OCI-LY7 (cell line): ENCODE measurements around the gene SORCS1. TPM values are rescaled to one million over a fixed set of nuclear protein-coding genes. Genes with fewer than 3 reads are reported as not detected.

Experiments used
- BruUV-seq: library from RNA; stranded (reverse); fragments of 400-500 nt; replicated peaks from 2 replicates; lab custom pipeline; 2021; lab: Mats Ljungman, UMichigan
- CTCF ChIA-PET: fragments of 300-600 bp; sonication (Branson Sonifier 250); formaldehyde crosslinking; loops from one replicate; lab custom pipeline; 2022; ENCODE audit warnings: antibody characterized with exemption; ENCODE audit not compliant: unreplicated experiment; lab: Charles Lee
- POLR2A ChIA-PET: fragments of 300-600 bp; sonication (Branson Sonifier 250); formaldehyde crosslinking; loops from one replicate; lab custom pipeline; 2022; ENCODE audit warnings: antibody characterized with exemption; lab: Charles Lee
- DNase-seq: peaks from one replicate; pipeline ENCODE4 v3.0.0-alpha.2; 2015; ENCODE audit warnings: low spot score
- H2AFZ ChIP-seq: fragments of 200-600 bp; sonication (generic), shearing (Covaris generic); 2 replicates; pipeline ENCODE4 v1.6.1; 2014; ENCODE audit warnings: mild to moderate bottlenecking, antibody characterized with exemption, low read length, moderate library complexity
- H3K27ac ChIP-seq: fragments of 200-600 bp; sonication (generic); 2 replicates; pipeline ENCODE4 v1.5.1; 2014; ENCODE audit warnings: mixed run types, low read depth, mild to moderate bottlenecking, moderate library complexity, low read length, inconsistent platforms; ENCODE audit not compliant: poor library complexity, severe bottlenecking
- H3K36me3 ChIP-seq: fragments of 200-600 bp; sonication (generic); 2 replicates; pipeline ENCODE4 v1.6.1; 2014; ENCODE audit warnings: mild to moderate bottlenecking, antibody characterized with exemption, low read length, moderate library complexity, mixed read lengths; ENCODE audit not compliant: insufficient read depth
- H3K4me1 ChIP-seq: fragments of 200-600 bp; sonication (generic); 2 replicates; pipeline ENCODE4 v1.5.1; 2014; ENCODE audit warnings: mild to moderate bottlenecking, low read length; ENCODE audit not compliant: insufficient read depth, poor library complexity, severe bottlenecking
- H3K4me2 ChIP-seq: fragments of 200-600 bp; sonication (generic); 2 replicates; pipeline ENCODE4 v1.6.1; 2014; ENCODE audit warnings: mild to moderate bottlenecking, low read length
- H3K4me3 ChIP-seq: fragments of 200-600 bp; sonication (generic); 2 replicates; pipeline ENCODE4 v1.5.1; 2014; ENCODE audit warnings: mild to moderate bottlenecking, low read depth, low read length; ENCODE audit not compliant: poor library complexity, severe bottlenecking
- H3K79me2 ChIP-seq: fragments of 200-600 bp; sonication (generic); 2 replicates; pipeline ENCODE4 v1.6.1; 2016; ENCODE audit warnings: low read depth, mild to moderate bottlenecking, low read length, moderate library complexity, mixed read lengths; ENCODE audit not compliant: insufficient read depth
- H3K9me2 ChIP-seq: fragments of 200-600 bp; sonication (generic); 2 replicates; pipeline ENCODE4 v1.6.1; 2016; ENCODE audit warnings: mild to moderate bottlenecking, low read length, mixed read lengths; ENCODE audit not compliant: insufficient read depth
- H3K9me3 ChIP-seq: fragments of 200-600 bp; sonication (generic); 2 replicates; pipeline ENCODE4 v1.6.1; 2014; ENCODE audit warnings: mild to moderate bottlenecking, mixed run types, low read length, mixed read lengths
- H4K20me1 ChIP-seq: fragments of 200-600 bp; sonication (generic); 2 replicates; pipeline ENCODE4 v1.6.1; 2014; ENCODE audit warnings: mild to moderate bottlenecking, antibody characterized with exemption, low read length, moderate library complexity, mixed read lengths; ENCODE audit not compliant: insufficient read depth
- EZH2phosphoT487 ChIP-seq: fragments of 200-600 bp; sonication (generic); IDR thresholded peaks from 2 replicates; pipeline ENCODE4 v1.6.1; 2018; ENCODE audit warnings: low read depth, borderline replicate concordance, mild to moderate bottlenecking, mixed run types, antibody characterized with exemption, low read length, moderate library complexity, mixed read lengths
- intact Hi-C: fragments of 100-400 bp; cut with micrococcal nuclease; formaldehyde crosslinking; loops from one replicate; pipeline ENCODE4 v1.10.0; 2022; ENCODE audit not compliant: unreplicated experiment
- total RNA-seq, 2 experiments: library from RNA; depleted of rRNA in 1 of 2; stranded (reverse); fragments of >200 nt in 1 of 2; shearing (Covaris generic) in 1 of 2; gene quantifications; 2 replicates each; pipeline ENCODE4 v1.2.3, GENCODE V29; 2014 to 2022
- TF ChIP-seq, protein P1 (sequence below): fragments of 200-600 bp; sonication (generic); conservative IDR thresholded peaks from 2 replicates; pipeline ENCODE4 v1.5.1; 2014; ENCODE audit warnings: mild to moderate bottlenecking, antibody characterized with exemption, low read length, moderate library complexity, mixed read lengths

The SORCS1 gene
- total RNA-seq, 2 experiments from 2014 or later = not detected

- POLR2A ChIA-PET = no interaction called here
- intact Hi-C loops = no loop called here
- Histone ChIP-seq H2AFZ (no peak overlapping the region), H3K4me1 (no peaks in the 10 kb centered on the region), H3K4me3 (no peak overlapping the region), H3K4me2 (no peak overlapping the region), H3K9me3 (no peaks in the 10 kb centered on the region), H3K79me2 (no peaks in the 10 kb centered on the region), H3K36me3 (no peaks in the 10 kb centered on the region), H3K27ac (no peak overlapping the region), H4K20me1 (no peaks in the 10 kb centered on the region), H3K9me2 (no peaks in the 10 kb centered on the region)
- DNase-seq = no peak
- no TSS peak for BruUV-seq
- CTCF ChIA-PET = no interaction called here
- no peak for TF ChIP-seq EZH2phosphoT487
- TF ChIP-seq, protein P1, sequence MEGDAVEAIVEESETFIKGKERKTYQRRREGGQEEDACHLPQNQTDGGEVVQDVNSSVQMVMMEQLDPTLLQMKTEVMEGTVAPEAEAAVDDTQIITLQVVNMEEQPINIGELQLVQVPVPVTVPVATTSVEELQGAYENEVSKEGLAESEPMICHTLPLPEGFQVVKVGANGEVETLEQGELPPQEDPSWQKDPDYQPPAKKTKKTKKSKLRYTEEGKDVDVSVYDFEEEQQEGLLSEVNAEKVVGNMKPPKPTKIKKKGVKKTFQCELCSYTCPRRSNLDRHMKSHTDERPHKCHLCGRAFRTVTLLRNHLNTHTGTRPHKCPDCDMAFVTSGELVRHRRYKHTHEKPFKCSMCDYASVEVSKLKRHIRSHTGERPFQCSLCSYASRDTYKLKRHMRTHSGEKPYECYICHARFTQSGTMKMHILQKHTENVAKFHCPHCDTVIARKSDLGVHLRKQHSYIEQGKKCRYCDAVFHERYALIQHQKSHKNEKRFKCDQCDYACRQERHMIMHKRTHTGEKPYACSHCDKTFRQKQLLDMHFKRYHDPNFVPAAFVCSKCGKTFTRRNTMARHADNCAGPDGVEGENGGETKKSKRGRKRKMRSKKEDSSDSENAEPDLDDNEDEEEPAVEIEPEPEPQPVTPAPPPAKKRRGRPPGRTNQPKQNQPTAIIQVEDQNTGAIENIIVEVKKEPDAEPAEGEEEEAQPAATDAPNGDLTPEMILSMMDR = no peak
Measured at GRCh38 chr10:106619346-106619745, 545.2 kb downstream of the SORCS1 start.

GRCh38 chr10:106618646-106619045, 545.9 kb downstream of the SORCS1 start:
- Histone ChIP-seq H3K4me1 (no peaks in the 10 kb centered on the region), H3K27ac (no peak overlapping the region), H3K4me3 (no peak overlapping the region), H3K79me2 (no peaks in the 10 kb centered on the region), H2AFZ (no peak overlapping the region), H3K9me2 (no peaks in the 10 kb centered on the region), H3K9me3 (no peaks in the 10 kb centered on the region), H4K20me1 (no peaks in the 10 kb centered on the region), H3K4me2 (no peak overlapping the region), H3K36me3 (no peaks in the 10 kb centered on the region)
- POLR2A ChIA-PET = interaction anchor here (0.5 kb wide), 1 partner anchor 1800 kb away, joined by 3 read pairs; no protein-coding TSS in a partner anchor
- BruUV-seq = no TSS peak
- TF ChIP-seq EZH2phosphoT487 = no peak
- TF ChIP-seq, protein P1 = no peak
- intact Hi-C loops = no loop called here
- no peak for DNase-seq
- CTCF ChIA-PET = no interaction called here

DNA sequence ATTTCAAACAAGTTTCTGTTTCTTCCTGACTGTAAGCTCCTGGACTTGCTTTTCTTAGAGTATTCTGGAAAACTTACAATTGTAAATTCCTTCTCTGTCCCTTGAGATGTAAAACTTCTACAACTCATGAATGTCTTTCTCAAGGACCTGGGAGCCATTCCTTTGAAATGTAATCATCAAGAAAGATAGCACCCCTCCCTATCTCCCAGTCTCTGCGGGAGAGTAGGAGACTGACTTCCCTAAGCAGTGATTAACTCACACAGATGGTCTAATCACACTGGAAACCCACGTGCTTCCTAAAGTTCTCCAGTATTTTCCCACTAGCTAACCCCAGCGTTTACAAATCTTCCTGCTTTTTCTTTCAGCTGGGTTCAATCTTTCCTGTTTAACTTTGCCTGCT, 549.4 kb downstream of the SORCS1 start:
- Histone ChIP-seq H3K4me1 (no peaks in the 10 kb centered on the region), H3K9me3 (no peaks in the 10 kb centered on the region), H3K4me3 (no peak overlapping the region), H3K36me3 (no peaks in the 10 kb centered on the region), H3K9me2 (no peaks in the 10 kb centered on the region), H3K79me2 (no peaks in the 10 kb centered on the region), H2AFZ (no peak overlapping the region), H3K27ac (no peak overlapping the region), H3K4me2 (no peak overlapping the region), H4K20me1 (no peaks in the 10 kb centered on the region)
- no peak for TF ChIP-seq EZH2phosphoT487
- TF ChIP-seq, protein P1 = no peak
- DNase-seq = no peak
- ChIA-PET POLR2A (no interaction called here), CTCF (no interaction called here)
- intact Hi-C loops = no loop called here
- no TSS peak for BruUV-seq
